Trophoblast cell (in vitro differentiated cells and primary cell): Measurements from ENCODE around the gene KIF1B.

Experiments used
- DNase-seq, 2 donors: peaks; one replicate each; pipeline ENCODE4 v3.0.0-alpha.2; 2016
- H2AFZ ChIP-seq: 2 replicates; pipeline ENCODE4 v1.6.1; 2013; ENCODE audit warnings: low read length, moderate library complexity, mild to moderate bottlenecking; ENCODE audit not compliant: insufficient read depth, poor library complexity
- H2AK5ac ChIP-seq: 2 replicates; pipeline ENCODE4 v1.6.1; 2013; ENCODE audit warnings: mild to moderate bottlenecking, low read length
- H2BK120ac ChIP-seq: 2 replicates; pipeline ENCODE4 v1.6.1; 2013; ENCODE audit warnings: low read length, mild to moderate bottlenecking, moderate library complexity; ENCODE audit not compliant: insufficient read depth, poor library complexity
- H2BK12ac ChIP-seq: 2 replicates; pipeline ENCODE4 v1.6.1; 2013; ENCODE audit warnings: mild to moderate bottlenecking, low read length, moderate library complexity
- H2BK5ac ChIP-seq: 2 replicates; pipeline ENCODE4 v1.6.1; 2013; ENCODE audit warnings: low read length, low read depth, moderate library complexity, mild to moderate bottlenecking; ENCODE audit not compliant: poor library complexity
- H3K14ac ChIP-seq: 2 replicates; pipeline ENCODE4 v1.6.1; 2013; ENCODE audit warnings: mild to moderate bottlenecking, low read length
- H3K18ac ChIP-seq: 2 replicates; pipeline ENCODE4 v1.6.1; 2013; ENCODE audit warnings: mild to moderate bottlenecking, low read length
- H3K23ac ChIP-seq: 2 replicates; pipeline ENCODE4 v1.6.1; 2013; ENCODE audit warnings: low read length
- H3K27ac ChIP-seq: 2 replicates; pipeline ENCODE4 v1.5.1; 2013; ENCODE audit warnings: low read depth, mild to moderate bottlenecking, inconsistent platforms, low read length, moderate library complexity
- H3K27me3 ChIP-seq: 2 replicates; pipeline ENCODE4 v1.6.1; 2013; ENCODE audit warnings: inconsistent platforms, mild to moderate bottlenecking, low read length, moderate library complexity; ENCODE audit not compliant: insufficient read depth
- H3K36me3 ChIP-seq, 2 experiments: 1 replicate in 1 of 2; 2 replicates in 1 of 2; pipeline ENCODE4 v1.6.1; 2013; ENCODE audit warnings: low read length in 2 of 2, mild to moderate bottlenecking in 2 of 2, moderate library complexity in 1 of 2; ENCODE audit not compliant: insufficient read depth in 2 of 2, control insufficient read depth in 1 of 2
- H3K4ac ChIP-seq: 2 replicates; pipeline ENCODE4 v1.6.1; 2013; ENCODE audit warnings: low read depth, mild to moderate bottlenecking, low read length, moderate library complexity
- H3K4me1 ChIP-seq, 2 experiments: 1 replicate in 1 of 2; 2 replicates in 1 of 2; pipeline ENCODE4 v1.6.1; 2013; ENCODE audit warnings: low read length in 2 of 2, mild to moderate bottlenecking in 2 of 2, moderate library complexity in 1 of 2; ENCODE audit not compliant: insufficient read depth in 2 of 2, control insufficient read depth in 1 of 2
- H3K4me2 ChIP-seq: 2 replicates; pipeline ENCODE4 v1.6.1; 2013; ENCODE audit warnings: inconsistent platforms, mild to moderate bottlenecking, low read length, moderate library complexity
- H3K4me3 ChIP-seq: 2 replicates; pipeline ENCODE4 v1.5.1; 2013; ENCODE audit warnings: mild to moderate bottlenecking, low read depth, low read length, inconsistent platforms
- H3K79me1 ChIP-seq: one replicate; pipeline ENCODE4 v1.6.1; 2013; ENCODE audit warnings: low read length
- H3K79me2 ChIP-seq: 2 replicates; pipeline ENCODE4 v1.6.1; 2013; ENCODE audit warnings: low read length, mild to moderate bottlenecking; ENCODE audit not compliant: control insufficient read depth, insufficient read depth, poor library complexity
- H3K9ac ChIP-seq: 2 replicates; pipeline ENCODE4 v1.6.1; 2013; ENCODE audit warnings: mild to moderate bottlenecking, low read length
- H3K9me3 ChIP-seq: 2 replicates; pipeline ENCODE4 v1.6.1; 2013; ENCODE audit warnings: low read depth, mild to moderate bottlenecking, control low read depth, inconsistent platforms, low read length; ENCODE audit not compliant: insufficient read depth
- H4K12ac ChIP-seq: 2 replicates; pipeline ENCODE4 v1.6.1; 2013; ENCODE audit warnings: low read depth, mild to moderate bottlenecking, low read length, moderate library complexity
- H4K8ac ChIP-seq: 2 replicates; pipeline ENCODE4 v1.6.1; 2013; ENCODE audit warnings: low read depth, mild to moderate bottlenecking, low read length, moderate library complexity
- H4K91ac ChIP-seq: one replicate; pipeline ENCODE4 v1.6.1; 2013; ENCODE audit warnings: low read depth, mild to moderate bottlenecking, low read length, moderate library complexity
- WGBS: extraction: QIAGEN DNeasy Blood & Tissue Kit; methylation state at CpG from one replicate; pipeline ENCODE4 v1.1.7; 2013; ENCODE audit warnings: missing lambda C conversion rate; ENCODE audit not compliant: insufficient read length, insufficient coverage; ENCODE audit errors: extremely low coverage; 5-methylcytosine and 5-hydroxymethylcytosine counted together

KIF1B gene

DNA sequence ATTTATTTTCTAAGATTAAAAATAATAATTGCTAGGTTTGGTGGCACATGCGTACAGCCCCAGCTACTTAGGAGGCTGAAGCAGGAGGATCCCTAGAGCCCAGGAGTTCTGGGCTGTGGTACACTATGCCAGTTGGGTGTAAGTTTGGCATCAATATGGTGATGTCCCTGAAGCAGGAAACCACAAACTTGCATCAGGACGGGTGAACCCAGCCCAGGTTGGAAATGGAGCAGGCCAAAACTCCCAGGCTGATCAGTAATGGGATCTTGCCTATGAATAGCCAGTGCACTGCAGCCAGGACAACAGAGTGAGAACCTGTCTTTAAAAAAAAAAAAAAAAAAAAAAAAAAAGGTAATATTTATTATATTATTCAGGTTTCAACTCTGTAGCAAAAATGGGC is 96.1 kb downstream of the KIF1B start:
- no peak overlapping the region for H3K4me3 ChIP-seq
- H3K27ac ChIP-seq, result no peak overlapping the region
- H2AFZ ChIP-seq, result no peak overlapping the region
- H3K36me3 ChIP-seq, result peaks cover 12 to 20% of the 10 kb centered on the region in 2 experiments
- no peaks in the 10 kb centered on the region for H3K27me3 ChIP-seq
- H3K4me1 ChIP-seq, result no peaks in the 10 kb centered on the region
- no peak overlapping the region for H2BK12ac ChIP-seq
- H3K9me3 ChIP-seq, result no peaks in the 10 kb centered on the region
- no peak overlapping the region for H4K12ac ChIP-seq
- no peak overlapping the region for H3K23ac ChIP-seq
- no peaks in the 10 kb centered on the region for H3K79me2 ChIP-seq
- H4K91ac ChIP-seq, result no peak overlapping the region
- DNase-seq, result no peak
- no peak overlapping the region for H3K9ac ChIP-seq
- no peak overlapping the region for H2BK120ac ChIP-seq
- H4K8ac ChIP-seq, result no peak overlapping the region
- no peak overlapping the region for H3K14ac ChIP-seq
- H3K79me1 ChIP-seq, result no peaks in the 10 kb centered on the region
- H2BK5ac ChIP-seq, result no peak overlapping the region
- no peak overlapping the region for H3K4me2 ChIP-seq
- no CpG with 5 or more reads among the region's 2 CpGs for whole genome bisulfite sequencing
- no peak overlapping the region for H3K18ac ChIP-seq
- H2AK5ac ChIP-seq, result no peak overlapping the region
- no peak overlapping the region for H3K4ac ChIP-seq

DNA sequence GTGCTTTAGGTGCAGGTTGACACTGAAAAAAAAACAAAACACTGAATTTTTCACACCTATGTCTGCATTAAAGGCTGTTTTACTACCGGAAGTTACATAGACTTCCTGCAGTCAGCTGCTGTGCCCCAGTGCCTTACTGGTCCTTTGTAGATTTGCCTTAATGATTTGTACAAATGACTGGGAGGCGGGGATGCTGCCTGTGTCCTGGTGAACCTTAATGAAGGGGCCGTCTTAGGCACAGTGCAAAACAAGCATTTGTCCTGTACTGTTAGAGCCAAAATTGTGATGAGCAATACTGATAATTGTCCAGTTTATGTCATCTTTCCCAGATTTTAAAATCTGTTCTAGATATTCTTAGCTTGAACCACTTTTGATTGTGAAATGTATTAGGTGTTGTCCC is 97.6 kb downstream of the KIF1B start:
- Histone ChIP-seq H3K9ac (no peak overlapping the region), H3K79me1 (no peaks in the 10 kb centered on the region), H2BK5ac (no peak overlapping the region), H4K8ac (no peak overlapping the region), H3K27me3 (no peaks in the 10 kb centered on the region), H2BK12ac (no peak overlapping the region), H3K4ac (no peak overlapping the region), H3K14ac (no peak overlapping the region), H3K9me3 (no peaks in the 10 kb centered on the region), H3K36me3 (peaks cover 12 to 24% of the 10 kb centered on the region in 2 experiments), H3K23ac (no peak overlapping the region), H3K4me1 (no peaks in the 10 kb centered on the region), H3K18ac (no peak overlapping the region), H3K27ac (no peak overlapping the region), H4K12ac (no peak overlapping the region), H3K4me3 (no peak overlapping the region), H2AFZ (no peak overlapping the region), H4K91ac (no peak overlapping the region), H3K4me2 (no peak overlapping the region), H3K79me2 (no peaks in the 10 kb centered on the region), H2AK5ac (no peak overlapping the region), H2BK120ac (no peak overlapping the region)
- no CpG with 5 or more reads among the region's 3 CpGs for WGBS
- DNase-seq, result no peak

DNA sequence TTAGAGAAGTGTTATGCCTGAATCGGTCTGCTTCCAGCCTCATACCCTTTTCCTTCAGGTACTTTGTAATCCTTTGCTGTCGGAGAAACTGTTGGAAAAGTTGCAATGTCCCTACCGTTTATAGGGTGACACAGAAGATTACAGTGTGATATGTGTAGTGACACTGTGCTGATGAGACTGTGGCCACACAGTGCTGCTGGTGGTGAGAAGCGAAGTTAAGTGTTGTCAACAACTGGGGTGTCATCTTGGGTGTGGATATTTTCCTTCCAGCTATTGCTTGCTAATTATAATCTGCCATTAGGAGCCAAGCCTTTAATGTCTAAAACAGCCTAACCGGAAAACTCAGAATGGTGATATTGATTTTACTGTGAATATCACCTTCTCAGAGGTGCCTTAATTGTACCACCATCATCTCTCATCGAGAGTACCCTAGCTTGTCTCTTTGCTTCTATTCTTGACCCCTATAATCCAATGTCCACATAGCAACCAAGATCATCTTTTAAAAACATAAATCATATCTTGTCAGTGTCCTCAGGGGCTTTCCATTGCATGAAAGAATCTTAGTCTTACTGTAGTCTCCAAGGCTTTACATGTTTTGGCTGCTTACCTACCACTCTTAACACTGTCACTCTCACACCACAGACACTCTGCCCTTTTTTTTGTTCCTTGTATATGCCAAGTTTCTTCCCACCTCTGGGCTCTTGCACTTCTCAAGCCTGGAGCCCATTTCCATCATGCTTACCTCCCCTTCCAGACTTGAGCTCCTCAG is 99.1 kb downstream of the KIF1B start:
- H4K91ac ChIP-seq, result no peak overlapping the region
- no peak overlapping the region for H3K4me3 ChIP-seq
- H3K9ac ChIP-seq, result no peak overlapping the region
- no peak overlapping the region for H3K4ac ChIP-seq
- no peak overlapping the region for H2AFZ ChIP-seq
- H2BK120ac ChIP-seq, result no peak overlapping the region
- H2BK5ac ChIP-seq, result no peak overlapping the region
- WGBS, result no CpG with 5 or more reads among the region's 6 CpGs
- no peak overlapping the region for H4K12ac ChIP-seq
- H3K27me3 ChIP-seq, result no peaks in the 10 kb centered on the region
- H3K23ac ChIP-seq, result peak overlapping the region; percentile 19
- peaks cover 4 to 10% of the 10 kb centered on the region in 2 experiments for H3K36me3 ChIP-seq
- H3K79me2 ChIP-seq, result no peaks in the 10 kb centered on the region
- H3K27ac ChIP-seq, result no peak overlapping the region
- H3K18ac ChIP-seq, result no peak overlapping the region
- no peaks in the 10 kb centered on the region for H3K79me1 ChIP-seq
- H4K8ac ChIP-seq, result no peak overlapping the region
- no peak overlapping the region for H2AK5ac ChIP-seq
- H3K4me1 ChIP-seq, result no peaks in the 10 kb centered on the region
- H3K9me3 ChIP-seq, result no peaks in the 10 kb centered on the region
- H3K4me2 ChIP-seq, result no peak overlapping the region
- H3K14ac ChIP-seq, result no peak overlapping the region
- no peak overlapping the region for H2BK12ac ChIP-seq
- DNase-seq, result no peak

DNA sequence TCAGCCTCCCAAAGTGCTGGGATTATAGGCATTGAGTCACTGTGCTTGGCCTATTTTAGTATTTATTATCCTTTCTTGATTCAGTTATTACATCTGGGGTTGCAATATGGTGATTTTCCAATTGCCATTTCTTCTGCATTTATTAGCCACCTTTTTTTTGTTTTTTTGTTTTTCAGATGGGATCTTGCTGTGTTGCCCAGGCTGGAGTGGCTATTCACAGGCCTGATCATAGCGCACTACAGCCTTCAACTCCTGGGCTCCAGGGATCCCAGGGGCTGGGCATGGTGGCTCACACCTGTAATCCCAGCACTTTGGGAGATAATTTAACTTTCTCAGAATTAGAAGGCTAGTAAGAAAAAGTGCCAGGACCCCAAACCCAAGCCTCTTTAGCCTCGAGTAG is 106.4 kb downstream of the KIF1B start:
- Histone ChIP-seq H3K4me2 (no peak overlapping the region), H4K12ac (no peak overlapping the region), H3K4ac (no peak overlapping the region), H2AK5ac (no peak overlapping the region), H3K4me1 (no peaks in the 10 kb centered on the region), H4K91ac (no peak overlapping the region), H3K23ac (no peak overlapping the region), H2BK5ac (no peak overlapping the region), H4K8ac (no peak overlapping the region), H3K18ac (no peak overlapping the region), H3K27ac (no peak overlapping the region), H2AFZ (no peak overlapping the region), H3K36me3 (peaks cover 5 to 6% of the 10 kb centered on the region in 2 experiments), H3K79me1 (no peaks in the 10 kb centered on the region), H2BK120ac (no peak overlapping the region), H3K9me3 (no peaks in the 10 kb centered on the region), H2BK12ac (no peak overlapping the region), H3K27me3 (no peaks in the 10 kb centered on the region), H3K9ac (no peak overlapping the region), H3K4me3 (no peak overlapping the region), H3K79me2 (no peaks in the 10 kb centered on the region), H3K14ac (no peak overlapping the region)
- no CpG with 5 or more reads among the region's 2 CpGs for WGBS
- no peak for DNase-seq
